GM12878 (cell line): ENCODE measurements around the gene TANK. TPM values are rescaled to one million over a fixed set of nuclear protein-coding genes. Genes with fewer than 3 reads are reported as not detected.

Source experiments
- ATAC-seq: fragments of 200-7000 bp; cut with Tn5 transposase; 3 replicates; pipeline ENCODE4 v1.9.1; 2020; ENCODE audit warnings: mild to moderate bottlenecking, moderate library complexity
- BruUV-seq: library from RNA; stranded (reverse); fragments of 400-500 nt; replicated peaks from 2 replicates; lab custom pipeline; 2021; lab: Mats Ljungman, UMichigan
- CTCF ChIA-PET: fragments of 300-600 bp; sonication (Branson Sonifier 250); formaldehyde crosslinking; extraction: SDS; loops from one replicate; lab custom pipeline; 2021; ENCODE audit warnings: inconsistent platforms; lab: Yijun Ruan, JAX
- POLR2A ChIA-PET: fragments of 350-600 bp; formaldehyde crosslinking; extraction: SDS; loops from one replicate; lab custom pipeline; 2021; ENCODE audit warnings: inconsistent platforms; lab: Charles Lee
- RAD21 ChIA-PET: fragments of 300-600 bp; sonication (Branson Sonifier 250); formaldehyde crosslinking; loops from one replicate; lab custom pipeline; 2023; ENCODE audit warnings: antibody characterized with exemption; ENCODE audit not compliant: unreplicated experiment; lab: Charles Lee
- SMC1A ChIA-PET: fragments of 300-600 bp; sonication (Branson Sonifier 250); formaldehyde crosslinking; loops from one replicate; lab custom pipeline; 2023; ENCODE audit not compliant: unreplicated experiment, uncharacterized antibody; lab: Charles Lee
- DNase-seq: peaks from one replicate; pipeline ENCODE4 v3.0.0-alpha.2; 2011; ENCODE audit warnings: low read depth, low spot score
- FAIRE-seq: peaks from 3 replicates; lab custom pipeline; 2011; peaks lifted over from hg19 to GRCh38; lab: Jason Lieb, UNC
- H2AFZ ChIP-seq: 2 replicates; pipeline ENCODE4 v1.6.0; 2011; ENCODE audit warnings: low read depth, low read length, control low read depth; ENCODE audit not compliant: control insufficient read depth
- H3K27ac ChIP-seq: 2 replicates; pipeline ENCODE4 v1.5.1; 2011; ENCODE audit warnings: control low read depth; ENCODE audit not compliant: control insufficient read depth, insufficient read depth
- H3K27me3 ChIP-seq, 2 experiments: replicated peaks in 1 of 2; 2 replicates each; pipeline versions ENCODE4 v1.6.0 to v1.6.1; 2011; ENCODE audit warnings: low read length in 1 of 2; ENCODE audit not compliant: control insufficient read depth in 2 of 2, insufficient read depth in 2 of 2
- H3K36me3 ChIP-seq, 2 experiments: 2 replicates each; pipeline ENCODE4 v1.5.1; 2011; ENCODE audit warnings: low read length in 1 of 2; ENCODE audit not compliant: control insufficient read depth in 2 of 2, insufficient read depth in 2 of 2
- H3K4me1 ChIP-seq: 2 replicates; pipeline ENCODE4 v1.6.1; 2011; ENCODE audit warnings: mild to moderate bottlenecking, low read length, moderate library complexity, mixed read lengths; ENCODE audit not compliant: control insufficient read depth, insufficient read depth
- H3K4me2 ChIP-seq: 2 replicates; pipeline ENCODE4 v1.6.0; 2011; ENCODE audit warnings: control low read depth; ENCODE audit not compliant: control insufficient read depth, insufficient read depth
- H3K4me3 ChIP-seq: fragments of 200-600 bp; sonication (generic); 2 replicates; pipeline ENCODE4 v1.5.1; 2016
- H3K79me2 ChIP-seq: 2 replicates; pipeline ENCODE4 v1.6.0; 2011; ENCODE audit warnings: low read length; ENCODE audit not compliant: control insufficient read depth, insufficient read depth
- H3K9ac ChIP-seq: 2 replicates; pipeline ENCODE4 v1.8.0; 2011; ENCODE audit warnings: low read length, control low read depth, mixed read lengths; ENCODE audit not compliant: control insufficient read depth, insufficient read depth
- H3K9me3 ChIP-seq: replicated peaks from 3 replicates; pipeline ENCODE4 v1.5.1; 2011; ENCODE audit warnings: mild to moderate bottlenecking, low read length; ENCODE audit not compliant: control insufficient read depth, insufficient read depth
- H4K20me1 ChIP-seq: 2 replicates; pipeline ENCODE4 v1.6.0; 2011; ENCODE audit not compliant: control insufficient read depth, insufficient read depth
- CHD2 ChIP-seq: IDR thresholded peaks from 2 replicates; pipeline ENCODE4 v1.6.1; 2011; ENCODE audit warnings: low read depth, low read length, improper control_type of control experiment, borderline replicate concordance
- HDGF ChIP-seq: fragments of 450-650 bp; IDR thresholded peaks from 2 replicates; pipeline ENCODE4 v1.6.1; 2016; ENCODE audit warnings: antibody characterized with exemption
- NBN ChIP-seq: fragments of 450-650 bp; IDR thresholded peaks from 2 replicates; pipeline ENCODE4 v1.6.1; 2016
- NFXL1 ChIP-seq: fragments of 450-650 bp; IDR thresholded peaks from 2 replicates; pipeline ENCODE4 v1.6.1; 2017; ENCODE audit warnings: antibody characterized with exemption, mild to moderate bottlenecking, borderline replicate concordance
- POLR2A ChIP-seq: IDR thresholded peaks from 2 replicates; pipeline ENCODE4 v1.6.1; 2011; ENCODE audit warnings: low read depth, mild to moderate bottlenecking, low read length
- RB1 ChIP-seq: fragments of 450-650 bp; formaldehyde crosslinking; IDR thresholded peaks from 2 replicates; pipeline ENCODE4 v1.6.1; 2017; ENCODE audit warnings: mild to moderate bottlenecking, borderline replicate concordance
- RELB ChIP-seq: fragments of 450-650 bp; IDR thresholded peaks from 2 replicates; pipeline ENCODE4 v1.6.1; 2017; ENCODE audit warnings: low read depth, mild to moderate bottlenecking, moderate library complexity
- RUNX3 ChIP-seq: IDR thresholded peaks from 2 replicates; pipeline ENCODE4 v1.6.1; 2012; ENCODE audit warnings: low read length, inconsistent platforms
- SIX5 ChIP-seq: IDR thresholded peaks from 2 replicates; pipeline ENCODE4 v1.6.1; 2011; ENCODE audit warnings: mild to moderate bottlenecking, low read depth, low read length, moderate library complexity; ENCODE audit not compliant: severe bottlenecking
- SREBF2 ChIP-seq: IDR thresholded peaks from 2 replicates; pipeline ENCODE4 v1.6.1; 2012; ENCODE audit warnings: mild to moderate bottlenecking, low read length
- TAF1 ChIP-seq: IDR thresholded peaks from 2 replicates; pipeline ENCODE4 v1.6.1; 2011; ENCODE audit warnings: mild to moderate bottlenecking, low read depth, low read length, borderline replicate concordance
- WGBS: methylation state at CpG from one replicate; pipeline ENCODE4 v1.1.6; 2016; ENCODE audit warnings: low lambda C conversion rate; ENCODE audit not compliant: insufficient replicate concordance, insufficient coverage; ENCODE audit errors: missing lambda C conversion rate; 5-methylcytosine and 5-hydroxymethylcytosine counted together
- in situ Hi-C: fragments of 300-500 bp; cut with MboI; formaldehyde crosslinking; loops from 9 replicates; pipeline ENCODE4 v1.14.3; 2018; ENCODE audit warnings: mixed read lengths
- intact Hi-C: fragments of 100-400 bp; cut with micrococcal nuclease; formaldehyde crosslinking; loops from one replicate; pipeline ENCODE4 v1.14.2; 2022; ENCODE audit not compliant: unreplicated experiment
- polyA plus RNA-seq, 11 experiments: library from polyadenylated mRNA; depleted of rRNA in 4 of 11; unstranded in 6 of 11; stranded (reverse) in 5 of 11; fragments of >200 nt; fragmentation: Nextera tagmentation in 4 of 11; fragmentation: Illumina TruSeq in 1 of 11; extraction: Ambion mirVana in 4 of 11; extraction: Trizol in 1 of 11; gene quantifications; 1 replicate in 1 of 11; 2 replicates in 10 of 11; pipeline versions ENCODE4 v1.2.1 to v1.2.3, GENCODE V29; 2011 to 2016; ENCODE audit warnings: inconsistent platforms in 2 of 11, missing spikeins in 2 of 11, low read depth in 1 of 11
- total RNA-seq, 4 experiments: library from RNA; depleted of rRNA in 3 of 4; stranded (reverse); fragments of >200 nt in 3 of 4; fragmentation: Illumina TruSeq in 1 of 4; extraction: Trizol in 1 of 4; gene quantifications; 2 replicates each; pipeline versions ENCODE4 v1.2.1 to v1.2.3, GENCODE V29; 2013 to 2021

TANK gene
- total and polyA plus RNA-seq, 10 of the 15 experiments (the other 5 are each of a cell fraction or from before 2014, with no cell fraction given): 48.6 to 127 (median 103) TPM

GRCh38 chr2:161217597-161218185 is 57.5 kb downstream of the TANK start:
- Histone ChIP-seq H3K4me2 (no peak overlapping the region), H2AFZ (no peak overlapping the region), H3K4me1 (no peaks in the 10 kb centered on the region), H3K27me3 (no peaks in the 10 kb centered on the region), H3K9ac (no peak overlapping the region)
- ChIA-PET SMC1A (interaction anchor here (0.9 to 5.9 kb wide), 13 partner anchors 8 to 99 kb away, joined by 3 to 33 read pairs (median 4); no protein-coding TSS in a partner anchor), CTCF (interaction anchor here (0.6 to 1.8 kb wide), 8 partner anchors 9 to 1109 kb away, joined by 3 to 8 read pairs (median 4); no protein-coding TSS in a partner anchor)
- DNase-seq (no peak), ATAC-seq (no peak), FAIRE-seq (no peak)
- TF ChIP-seq HDGF: no peak
- TF ChIP-seq SREBF2: no peak
- TF ChIP-seq POLR2A: no peak
- no peak for TF ChIP-seq RUNX3
- TF ChIP-seq CHD2: no peak
- TF ChIP-seq SIX5: no peak
- no peak for TF ChIP-seq TAF1
- TF ChIP-seq RB1: no peak
- TF ChIP-seq NFXL1: no peak
- TF ChIP-seq NBN: no peak
- TF ChIP-seq RELB: no peak
- TF ChIP-seq, all 136 proteins: peak for 0
- BruUV-seq: TSS peak; percentile 1
- POLR2A ChIA-PET: interaction anchor here (0.6 to 1.3 kb wide), 2 partner anchors 20 to 505 kb away, joined by 3 to 6 read pairs; no protein-coding TSS in a partner anchor
- intact Hi-C loops (no loop called here), in situ Hi-C loops (no loop called here)
- Histone ChIP-seq H3K36me3 (peaks cover 2 to 15% of the 10 kb centered on the region in 2 experiments), H3K79me2 (no peaks in the 10 kb centered on the region; the same call in 1 of the 2 replicates), H3K4me3 (no peak overlapping the region), H3K27ac (no peak overlapping the region), H3K9me3 (no peaks in the 10 kb centered on the region), H4K20me1 (no peaks in the 10 kb centered on the region)
- WGBS: 74% methylated on average over 3 of the region's 3 CpGs
- RAD21 ChIA-PET: interaction anchor here (0.8 to 1.1 kb wide), 4 partner anchors 11 to 56 kb away, joined by 3 to 4 read pairs (median 3); no protein-coding TSS in a partner anchor
